ENCODE results near the gene COLEC12.

COLEC12 gene

DNA sequence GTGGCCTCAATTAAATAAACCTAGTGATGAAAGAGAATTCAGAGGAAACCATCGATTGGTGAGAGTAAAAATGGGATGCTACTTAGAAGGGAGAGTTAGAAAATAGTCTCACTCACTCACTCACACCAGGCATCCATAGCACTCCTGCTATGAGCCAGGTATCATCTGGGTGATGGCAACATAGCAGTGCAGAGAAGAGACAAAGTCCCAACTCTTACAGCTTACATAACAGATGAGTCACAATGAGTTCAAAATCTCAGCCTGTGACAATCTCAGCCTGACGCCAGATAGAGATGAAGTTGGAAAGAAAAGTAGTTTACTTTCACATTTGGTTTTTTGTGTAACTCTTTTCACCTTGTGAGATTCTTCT is 177.3 kb downstream of the COLEC12 start:
- Histone ChIP-seq H3K36me3 (no peaks in the 10 kb centered on the region), H3K4me3 (ENCODE audit: low read depth, low read length) (no peak overlapping the region), H3K27me3 (no peaks in the 10 kb centered on the region), H3K9me3 (no peaks in the 10 kb centered on the region), H3K4me1 (no peaks in the 10 kb centered on the region)
- no peak for DNase-seq
- TF ChIP-seq, protein P1, sequence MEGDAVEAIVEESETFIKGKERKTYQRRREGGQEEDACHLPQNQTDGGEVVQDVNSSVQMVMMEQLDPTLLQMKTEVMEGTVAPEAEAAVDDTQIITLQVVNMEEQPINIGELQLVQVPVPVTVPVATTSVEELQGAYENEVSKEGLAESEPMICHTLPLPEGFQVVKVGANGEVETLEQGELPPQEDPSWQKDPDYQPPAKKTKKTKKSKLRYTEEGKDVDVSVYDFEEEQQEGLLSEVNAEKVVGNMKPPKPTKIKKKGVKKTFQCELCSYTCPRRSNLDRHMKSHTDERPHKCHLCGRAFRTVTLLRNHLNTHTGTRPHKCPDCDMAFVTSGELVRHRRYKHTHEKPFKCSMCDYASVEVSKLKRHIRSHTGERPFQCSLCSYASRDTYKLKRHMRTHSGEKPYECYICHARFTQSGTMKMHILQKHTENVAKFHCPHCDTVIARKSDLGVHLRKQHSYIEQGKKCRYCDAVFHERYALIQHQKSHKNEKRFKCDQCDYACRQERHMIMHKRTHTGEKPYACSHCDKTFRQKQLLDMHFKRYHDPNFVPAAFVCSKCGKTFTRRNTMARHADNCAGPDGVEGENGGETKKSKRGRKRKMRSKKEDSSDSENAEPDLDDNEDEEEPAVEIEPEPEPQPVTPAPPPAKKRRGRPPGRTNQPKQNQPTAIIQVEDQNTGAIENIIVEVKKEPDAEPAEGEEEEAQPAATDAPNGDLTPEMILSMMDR (IDR thresholded peaks at IDR 0.05; ENCODE audit: low read depth, low read length): no peak

DNA sequence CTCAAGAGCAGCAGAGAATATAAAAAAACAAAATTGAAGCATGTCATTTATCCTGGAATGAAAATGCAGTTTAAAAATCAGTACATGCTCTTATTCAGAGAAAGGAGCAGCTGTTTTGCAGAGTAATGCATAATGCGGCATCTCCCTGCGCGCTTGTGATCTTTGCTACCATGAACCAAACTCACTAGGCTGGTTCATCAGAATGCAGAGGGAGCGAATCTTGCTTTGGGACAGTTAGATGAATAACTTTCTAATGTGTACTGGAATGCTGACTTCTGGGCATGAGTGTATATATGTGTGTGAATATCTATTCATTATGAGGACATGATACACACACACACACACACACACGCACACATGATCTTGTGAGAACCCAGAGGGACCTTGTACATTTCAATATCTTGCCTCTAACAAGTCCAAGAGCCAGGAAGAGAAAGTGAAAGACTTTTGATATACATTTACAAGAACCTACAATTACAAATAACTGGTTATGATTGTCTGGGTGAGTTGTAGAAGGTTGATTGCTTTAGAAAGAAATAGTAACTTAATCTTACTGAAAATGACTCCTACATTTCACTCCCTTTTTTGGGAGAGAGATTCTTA is 178.5 kb downstream of the COLEC12 start:
- DNase-seq: no peak
- Histone ChIP-seq H3K9me3 (no peaks in the 10 kb centered on the region), H3K4me3 (ENCODE audit: low read depth, low read length) (no peak overlapping the region), H3K4me1 (no peaks in the 10 kb centered on the region), H3K36me3 (no peaks in the 10 kb centered on the region), H3K27me3 (no peaks in the 10 kb centered on the region)
- TF ChIP-seq, protein P1 (IDR thresholded peaks at IDR 0.05; ENCODE audit: low read depth, low read length): no peak

DNA sequence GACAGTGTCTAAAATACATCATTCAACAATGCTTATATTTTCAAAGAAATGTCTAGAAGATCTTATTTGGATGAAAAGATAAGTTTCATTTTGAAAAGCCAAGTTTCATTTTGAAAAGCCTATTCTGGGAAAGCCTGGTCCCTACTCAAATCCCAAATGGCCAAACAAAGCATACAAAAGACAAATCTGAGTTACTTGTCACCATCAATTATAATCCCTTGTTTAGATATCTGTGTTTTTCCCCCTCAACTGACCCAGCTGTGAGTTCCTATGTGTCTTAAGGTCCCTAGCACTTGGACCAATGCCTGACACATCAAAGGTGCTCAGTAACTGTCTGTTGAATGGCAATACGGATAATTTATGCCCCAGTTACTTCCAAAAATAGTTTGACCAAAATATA is 180.3 kb downstream of the COLEC12 start:
- H3K27me3 ChIP-seq: no peaks in the 10 kb centered on the region

DNA sequence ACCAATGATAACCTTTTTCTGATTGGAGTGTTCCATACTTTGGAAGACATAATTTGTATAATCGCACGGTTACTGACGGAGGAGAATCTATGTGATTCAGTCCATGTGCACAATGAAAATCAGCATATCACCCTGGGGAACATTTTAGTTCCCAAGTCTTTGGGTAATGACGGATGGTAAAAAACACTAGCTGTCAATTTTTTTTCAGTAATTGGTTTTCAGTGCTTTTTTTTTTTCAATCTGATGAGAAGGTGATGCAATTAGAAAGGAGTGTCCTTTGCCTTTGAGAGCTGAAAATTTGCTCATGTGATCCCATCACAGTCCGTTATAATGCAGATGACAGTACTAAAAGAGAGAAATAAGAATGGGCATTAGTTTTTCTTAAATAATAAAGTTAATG is 180.8 kb downstream of the COLEC12 start:
- Histone ChIP-seq H3K9me3 (no peaks in the 10 kb centered on the region), H3K4me3 (ENCODE audit: low read depth, low read length) (no peak overlapping the region), H3K36me3 (no peaks in the 10 kb centered on the region), H3K27me3 (no peaks in the 10 kb centered on the region), H3K4me1 (no peaks in the 10 kb centered on the region)
- DNase-seq: no peak
- TF ChIP-seq, protein P1 (IDR thresholded peaks at IDR 0.05; ENCODE audit: low read depth, low read length): no peak

More for the DNA sequence above, 180.3 kb downstream of the COLEC12 start:
- TF ChIP-seq, protein P1 (IDR thresholded peaks at IDR 0.05; ENCODE audit: low read depth, low read length): no peak
- H3K9me3 ChIP-seq: no peaks in the 10 kb centered on the region
- DNase-seq: no peak
- no peaks in the 10 kb centered on the region for H3K4me1 ChIP-seq
- no peaks in the 10 kb centered on the region for H3K36me3 ChIP-seq
- H3K4me3 ChIP-seq (ENCODE audit: low read depth, low read length): no peak overlapping the region

DNA sequence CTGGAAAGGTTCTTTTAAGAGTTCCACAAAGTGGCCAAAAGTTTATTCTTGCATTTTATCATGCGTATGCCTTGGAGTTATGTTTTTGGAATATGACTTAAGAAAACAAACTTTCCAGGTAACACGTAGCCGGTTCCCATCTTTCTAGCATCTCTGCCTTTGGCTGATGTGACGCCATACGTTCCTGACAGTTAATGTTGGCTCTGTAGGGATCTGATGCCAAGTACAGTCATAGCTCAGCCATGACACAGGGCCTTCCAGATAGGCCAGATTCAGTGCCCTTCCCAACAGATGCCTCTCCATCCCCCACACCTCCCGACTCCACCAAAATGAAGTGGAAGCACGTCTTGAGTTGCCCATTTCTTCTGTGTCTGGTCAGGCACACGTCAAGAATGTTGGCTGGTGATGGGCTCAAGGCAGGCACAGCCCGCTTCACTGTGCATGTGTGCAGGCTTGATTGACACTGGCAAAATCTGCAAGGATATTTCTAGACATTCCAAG is 181.7 kb downstream of the COLEC12 start:
- Histone ChIP-seq H3K9me3 (no peaks in the 10 kb centered on the region), H3K36me3 (no peaks in the 10 kb centered on the region), H3K4me3 (ENCODE audit: low read depth, low read length) (no peak overlapping the region), H3K4me1 (no peaks in the 10 kb centered on the region), H3K27me3 (no peaks in the 10 kb centered on the region)
- DNase-seq: no peak
- TF ChIP-seq, protein P1 (IDR thresholded peaks at IDR 0.05; ENCODE audit: low read depth, low read length): no peak

DNA sequence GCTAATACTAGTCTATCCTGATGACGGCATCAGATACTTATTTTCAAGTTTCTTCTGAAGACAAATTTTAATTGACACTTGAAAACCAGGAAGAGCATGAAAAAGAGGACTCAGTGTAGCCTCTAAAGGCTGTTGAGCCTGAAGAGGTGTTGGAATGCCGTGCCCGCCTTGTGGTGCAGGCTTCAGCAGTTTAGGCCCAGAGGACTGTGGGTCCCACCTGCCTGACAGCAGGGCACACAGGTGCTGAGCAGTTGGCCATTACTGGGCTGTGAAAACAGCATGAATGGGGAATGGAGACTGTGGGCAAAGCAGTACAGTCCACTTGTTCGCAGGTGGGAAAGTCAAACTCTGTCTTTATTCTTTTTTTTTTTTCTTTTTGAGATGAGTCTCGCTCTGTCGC is 182.9 kb downstream of the COLEC12 start:
- H3K9me3 ChIP-seq: no peaks in the 10 kb centered on the region
- TF ChIP-seq, protein P1 (IDR thresholded peaks at IDR 0.05; ENCODE audit: low read depth, low read length): no peak
- no peak overlapping the region for H3K4me3 ChIP-seq (ENCODE audit: low read depth, low read length)
- no peaks in the 10 kb centered on the region for H3K36me3 ChIP-seq
- DNase-seq: no peak
- no peaks in the 10 kb centered on the region for H3K4me1 ChIP-seq
- no peaks in the 10 kb centered on the region for H3K27me3 ChIP-seq
